ENCODE results near the gene B3GNT7. TPM values are rescaled to one million over a fixed set of nuclear protein-coding genes. Genes with fewer than 3 reads are reported as not detected.
A peak's percentile ranks its signal among the peaks of the same experiment; 100 is the strongest.

The B3GNT7 gene
- total RNA-seq, 1 experiment from 2014 or later = 83.3 TPM

DNA sequence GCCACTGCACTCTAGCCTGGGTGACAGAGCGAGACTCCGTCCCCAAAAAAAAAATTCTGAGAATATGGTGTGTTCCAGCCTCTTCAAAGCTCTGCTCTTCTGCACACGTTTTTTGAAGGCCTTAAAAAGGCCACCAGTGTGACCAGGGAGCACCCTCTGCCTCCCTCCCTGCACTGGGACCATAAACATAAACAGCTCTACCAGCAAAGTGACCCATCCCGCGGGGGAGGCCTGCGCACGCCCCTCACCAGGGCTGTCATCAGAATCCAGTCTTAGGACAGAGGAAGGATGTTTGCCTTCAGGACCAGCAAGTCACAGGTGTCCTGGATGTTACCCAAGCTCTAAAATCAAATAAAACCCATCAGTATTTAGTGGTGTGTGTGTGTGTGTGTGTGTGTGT, 23.2 kb upstream of the B3GNT7 start:
- H3K9me3 ChIP-seq (ENCODE audit: control insufficient read depth, insufficient read depth, low read depth, low read length) = no peaks in the 10 kb centered on the region

DNA sequence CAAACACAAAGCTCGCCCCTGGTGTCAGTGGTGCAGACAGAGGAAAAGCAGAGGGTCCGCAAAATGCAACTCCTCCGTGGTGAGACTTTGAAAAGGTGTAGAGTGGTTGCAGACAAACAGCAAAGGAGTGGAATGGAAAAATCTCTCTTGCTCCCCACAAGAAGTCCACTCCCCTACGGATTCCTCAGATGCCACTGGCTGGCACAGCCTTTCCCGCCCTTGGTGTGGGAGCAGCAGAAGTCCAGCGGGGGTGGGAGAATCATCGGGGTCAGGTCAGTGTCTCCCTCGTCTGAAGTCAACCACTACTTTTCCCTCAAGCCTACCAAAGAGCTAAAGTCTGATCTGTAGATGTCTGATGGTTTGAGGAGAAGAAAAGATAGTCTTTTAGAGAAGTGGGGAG, 22.3 kb upstream of the B3GNT7 start:
- Histone ChIP-seq H3K36me3 (ENCODE audit: control insufficient read depth, insufficient read depth, low read length) (no peaks in the 10 kb centered on the region), H3K4me3 (ENCODE audit: low read depth in 2 of 2, low read length in 2 of 2) (no peak overlapping the region), H3K9me3 (ENCODE audit: control insufficient read depth, insufficient read depth, low read depth, low read length) (no peaks in the 10 kb centered on the region), H3K27me3 (ENCODE audit: control insufficient read depth, insufficient read depth, low read length) (no peaks in the 10 kb centered on the region), H3K4me1 (ENCODE audit: control insufficient read depth, insufficient read depth, low read length) (peaks cover 28% of the 10 kb centered on the region), H3K27ac (ENCODE audit: low read length) (peak overlapping the region; percentile 48)
- POLR2A ChIA-PET = no interaction called here
- no peak for ATAC-seq
- no TSS peak for BruUV-seq (replicated peaks)
- in situ Hi-C loops (cut with HindIII; ENCODE audit: low pct_unique_long_range_greater_than_20kb, low sequenced_read_pairs) = no loop called here
- intact Hi-C loops (cut with micrococcal nuclease; ENCODE audit: unreplicated experiment) = no loop called here
- TF ChIP-seq REST (IDR thresholded peaks at IDR 0.05; ENCODE audit: insufficient read depth in 1 of 2, low read depth in 2 of 2, low read length in 1 of 2) (no peak), TCF7L2 (IDR thresholded peaks at IDR 0.05; ENCODE audit: low read depth, low read length) (no peak), POLR2AphosphoS5 (IDR thresholded peaks at IDR 0.05; ENCODE audit: low read depth, low read length) (no peak), SIN3A (IDR thresholded peaks at IDR 0.05; ENCODE audit: borderline replicate concordance, insufficient read depth, low read depth, low read length) (no peak)
- TF ChIP-seq, protein P1, sequence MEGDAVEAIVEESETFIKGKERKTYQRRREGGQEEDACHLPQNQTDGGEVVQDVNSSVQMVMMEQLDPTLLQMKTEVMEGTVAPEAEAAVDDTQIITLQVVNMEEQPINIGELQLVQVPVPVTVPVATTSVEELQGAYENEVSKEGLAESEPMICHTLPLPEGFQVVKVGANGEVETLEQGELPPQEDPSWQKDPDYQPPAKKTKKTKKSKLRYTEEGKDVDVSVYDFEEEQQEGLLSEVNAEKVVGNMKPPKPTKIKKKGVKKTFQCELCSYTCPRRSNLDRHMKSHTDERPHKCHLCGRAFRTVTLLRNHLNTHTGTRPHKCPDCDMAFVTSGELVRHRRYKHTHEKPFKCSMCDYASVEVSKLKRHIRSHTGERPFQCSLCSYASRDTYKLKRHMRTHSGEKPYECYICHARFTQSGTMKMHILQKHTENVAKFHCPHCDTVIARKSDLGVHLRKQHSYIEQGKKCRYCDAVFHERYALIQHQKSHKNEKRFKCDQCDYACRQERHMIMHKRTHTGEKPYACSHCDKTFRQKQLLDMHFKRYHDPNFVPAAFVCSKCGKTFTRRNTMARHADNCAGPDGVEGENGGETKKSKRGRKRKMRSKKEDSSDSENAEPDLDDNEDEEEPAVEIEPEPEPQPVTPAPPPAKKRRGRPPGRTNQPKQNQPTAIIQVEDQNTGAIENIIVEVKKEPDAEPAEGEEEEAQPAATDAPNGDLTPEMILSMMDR (IDR thresholded peaks at IDR 0.05) = no peak
- CTCF ChIA-PET = interaction anchor here (0.7 kb wide), 1 partner anchor 22 kb away, joined by 3 read pairs; no protein-coding TSS in a partner anchor
- DNase-seq (ENCODE audit: low read depth, low spot score) = no peak

More for the DNA sequence above, 23.2 kb upstream of the B3GNT7 start:
- H3K36me3 ChIP-seq (ENCODE audit: control insufficient read depth, insufficient read depth, low read length) = no peaks in the 10 kb centered on the region
- no TSS peak for BruUV-seq (replicated peaks)
- no peaks in the 10 kb centered on the region for H3K27me3 ChIP-seq (ENCODE audit: control insufficient read depth, insufficient read depth, low read length)
- peaks cover 24% of the 10 kb centered on the region for H3K4me1 ChIP-seq (ENCODE audit: control insufficient read depth, insufficient read depth, low read length)
- peak overlapping the region; percentile 48; the same call in 1 of the 2 replicates for H3K27ac ChIP-seq (ENCODE audit: low read length)
- TF ChIP-seq TCF7L2 (IDR thresholded peaks at IDR 0.05; ENCODE audit: low read depth, low read length) = no peak
- no peak for TF ChIP-seq SIN3A (IDR thresholded peaks at IDR 0.05; ENCODE audit: borderline replicate concordance, insufficient read depth, low read depth, low read length)
- no peak for TF ChIP-seq REST (IDR thresholded peaks at IDR 0.05; ENCODE audit: insufficient read depth in 1 of 2, low read depth in 2 of 2, low read length in 1 of 2)
- TF ChIP-seq, protein P1 (IDR thresholded peaks at IDR 0.05) = no peak
- no peak for TF ChIP-seq POLR2AphosphoS5 (IDR thresholded peaks at IDR 0.05; ENCODE audit: low read depth, low read length)
- ChIA-PET CTCF (no interaction called here), POLR2A (no interaction called here)
- DNase-seq (ENCODE audit: low read depth, low spot score) (no peak), ATAC-seq (no peak)
- in situ Hi-C loops (cut with HindIII; ENCODE audit: low pct_unique_long_range_greater_than_20kb, low sequenced_read_pairs) (no loop called here), intact Hi-C loops (cut with micrococcal nuclease; ENCODE audit: unreplicated experiment) (no loop called here)
- H3K4me3 ChIP-seq (ENCODE audit: low read depth in 2 of 2, low read length in 2 of 2) = no peak overlapping the region

Data from Panc1 (cell line).